CMK (cell line): ENCODE data around the gene DLG2.

Source experiments
- DNase-seq: peaks from one replicate; pipeline ENCODE4 v3.0.0-alpha.2; 2010; ENCODE audit warnings: low read depth

DLG2 gene

GRCh38 chr11:84558085-84558905, 1068.8 kb downstream of the DLG2 start:
- DNase-seq = peak; percentile 8

GRCh38 chr11:84552791-84553190, 1074.4 kb downstream of the DLG2 start:
- no peak for DNase-seq

DNA sequence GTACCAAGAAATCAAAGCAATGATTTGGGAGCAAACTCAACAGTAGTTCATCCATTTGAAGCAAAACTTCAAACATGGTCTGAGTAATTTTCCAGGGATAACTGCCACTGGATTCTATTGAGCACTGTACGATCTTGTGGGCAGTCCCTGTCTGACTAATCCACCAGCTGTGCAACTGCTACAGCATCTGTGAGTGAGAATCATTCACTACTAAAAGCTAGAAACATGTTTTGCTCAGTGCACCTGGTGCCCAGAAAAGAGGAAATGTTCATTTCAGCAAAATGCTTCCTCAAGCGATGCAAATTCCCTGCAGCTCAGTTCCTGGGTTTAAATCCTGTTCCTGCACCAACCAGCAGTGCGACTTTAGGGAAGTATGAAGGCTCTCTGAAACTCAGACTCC, 1077.9 kb downstream of the DLG2 start:
- DNase-seq = no peak

- DNase-seq = no peak
Measured at GRCh38 chr11:84544566-84544965, 1082.6 kb downstream of the DLG2 start.

DNA sequence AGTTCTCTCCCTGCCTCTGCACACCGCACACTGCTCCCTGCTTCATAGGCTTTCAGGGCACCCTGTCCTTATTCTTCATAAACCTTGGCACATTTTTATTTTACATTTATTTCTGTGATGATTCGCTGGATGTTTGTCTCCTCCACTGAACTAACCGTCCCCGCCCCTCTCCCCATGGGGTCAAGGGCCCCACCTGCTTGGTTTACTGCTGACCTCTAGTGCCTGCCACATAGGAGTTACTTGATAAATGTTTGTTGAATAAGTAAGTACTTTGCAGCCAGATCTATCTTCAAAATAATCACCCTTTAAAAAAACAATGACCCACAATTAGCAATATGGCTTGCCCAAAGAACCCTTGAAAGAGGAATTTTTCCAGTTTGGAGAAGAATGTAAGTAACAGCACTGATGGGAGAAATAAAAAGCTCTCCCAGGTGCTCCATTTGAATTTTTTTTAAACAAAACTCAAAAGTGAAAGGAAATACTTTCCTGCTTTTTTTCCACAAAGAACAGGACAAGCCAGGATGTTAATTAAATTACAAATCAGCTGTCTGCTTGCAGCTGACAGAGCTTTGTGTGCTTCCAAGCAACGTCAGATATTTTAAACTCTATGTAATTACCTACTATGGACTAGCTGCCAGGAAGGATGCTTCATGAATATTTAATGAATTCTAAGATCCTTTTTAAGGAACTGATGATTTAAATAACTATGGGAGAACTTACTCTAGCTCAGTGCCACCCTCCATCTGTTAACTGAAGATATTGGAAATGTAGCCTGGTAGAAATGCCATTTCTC, 1083.6 kb downstream of the DLG2 start:
- DNase-seq = no peak

DNA sequence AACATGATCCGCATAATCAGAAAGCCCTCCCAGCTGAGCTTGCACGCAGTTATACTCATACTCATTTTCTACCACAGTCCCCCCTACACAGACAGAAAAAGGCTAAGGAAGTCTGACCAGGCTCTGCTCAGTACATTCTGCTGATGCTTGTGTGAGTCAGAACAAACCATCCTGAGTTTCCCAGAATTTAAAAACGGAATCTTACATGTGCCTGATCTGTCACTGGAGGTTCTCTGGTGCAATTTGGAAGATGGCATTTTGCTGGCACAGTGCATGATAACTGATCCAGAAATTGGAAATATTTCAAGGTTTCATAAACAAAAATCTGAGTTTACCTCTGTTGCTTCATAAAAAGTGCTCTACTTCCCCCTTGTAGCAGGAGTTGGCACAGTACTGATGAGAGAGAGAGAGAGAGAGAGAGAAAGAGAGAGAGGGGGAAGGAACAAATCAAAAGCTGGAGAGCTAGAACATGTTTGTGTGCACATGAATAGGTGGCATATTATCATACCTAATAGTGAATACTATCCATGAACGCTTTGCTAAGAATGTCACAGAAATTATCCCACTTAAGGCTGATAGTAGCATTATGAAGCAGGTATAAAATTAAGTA, 1085.3 kb downstream of the DLG2 start:
- DNase-seq = no peak

GRCh38 chr11:84536456-84536855, 1090.7 kb downstream of the DLG2 start:
- DNase-seq = no peak

GRCh38 chr11:84532364-84532763, 1094.8 kb downstream of the DLG2 start:
- no peak for DNase-seq

DNA sequence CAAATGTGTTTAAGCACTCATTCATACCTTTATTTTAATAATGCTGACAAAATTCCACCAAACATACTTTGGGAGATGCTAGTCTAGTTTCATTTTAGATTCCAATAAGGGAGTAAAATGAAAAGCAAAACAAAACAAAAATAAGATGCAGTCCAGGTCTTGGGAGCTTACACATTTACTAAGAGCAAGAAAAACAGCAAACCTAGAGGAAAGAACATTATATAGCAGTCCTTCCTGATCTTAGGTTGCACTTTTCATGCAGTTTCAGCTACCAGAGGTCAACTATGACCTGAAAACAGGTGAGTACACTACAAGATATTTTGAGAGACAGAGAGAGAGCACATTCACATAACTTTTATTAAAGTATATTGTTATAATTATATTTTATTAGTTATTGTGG, 1100.9 kb downstream of the DLG2 start:
- DNase-seq = no peak

GRCh38 chr11:84524422-84525051, 1102.6 kb downstream of the DLG2 start:
- no peak for DNase-seq

- no peak for DNase-seq
Measured at GRCh38 chr11:84522331-84522730, 1104.8 kb downstream of the DLG2 start.

DNA sequence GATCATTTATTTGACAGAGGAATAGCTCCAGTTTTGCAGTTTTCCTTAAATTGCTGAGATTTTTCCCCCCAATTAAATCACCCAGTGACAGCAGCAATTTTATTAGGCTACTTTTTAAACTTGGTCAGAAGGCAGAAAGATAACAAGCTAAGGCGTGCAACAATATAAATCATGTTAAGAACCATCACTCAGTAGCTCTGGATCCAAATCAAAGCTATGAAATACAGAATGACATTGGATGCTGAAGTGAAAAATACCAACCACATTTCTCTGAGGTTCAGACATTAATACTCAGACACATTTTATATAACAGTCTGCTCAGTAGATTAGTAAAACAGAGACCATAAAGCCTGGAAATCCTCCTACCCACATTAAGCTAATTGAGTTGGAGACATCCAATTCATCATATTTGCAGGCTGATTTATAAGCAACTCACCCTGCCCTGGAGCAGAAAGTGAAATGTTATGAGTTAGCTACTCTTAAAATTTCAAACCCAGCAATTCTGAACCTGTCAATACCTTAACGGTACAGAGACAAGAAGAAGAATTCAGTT, 1108.4 kb downstream of the DLG2 start:
- no peak for DNase-seq

DNA sequence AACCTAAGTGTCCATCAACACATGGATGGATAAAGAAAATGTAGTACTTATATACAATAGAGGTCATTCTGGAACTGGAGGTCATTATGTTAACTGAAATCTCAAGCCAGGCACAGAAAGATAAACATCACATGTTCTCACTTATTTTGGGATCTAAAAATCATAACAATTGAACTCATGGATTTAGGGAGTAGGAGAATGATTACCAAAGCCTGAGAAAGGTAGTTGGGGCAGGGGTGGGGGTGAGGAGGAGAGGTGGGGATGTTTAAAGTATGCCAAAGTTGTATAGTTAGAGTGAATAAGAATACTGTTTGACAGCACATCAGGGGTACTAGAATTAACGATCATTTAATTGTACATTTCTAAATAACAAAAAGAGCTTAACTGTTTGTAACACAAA, 1112.7 kb downstream of the DLG2 start:
- DNase-seq = no peak

GRCh38 chr11:84503503-84503902, 1123.6 kb downstream of the DLG2 start:
- no peak for DNase-seq

DNA sequence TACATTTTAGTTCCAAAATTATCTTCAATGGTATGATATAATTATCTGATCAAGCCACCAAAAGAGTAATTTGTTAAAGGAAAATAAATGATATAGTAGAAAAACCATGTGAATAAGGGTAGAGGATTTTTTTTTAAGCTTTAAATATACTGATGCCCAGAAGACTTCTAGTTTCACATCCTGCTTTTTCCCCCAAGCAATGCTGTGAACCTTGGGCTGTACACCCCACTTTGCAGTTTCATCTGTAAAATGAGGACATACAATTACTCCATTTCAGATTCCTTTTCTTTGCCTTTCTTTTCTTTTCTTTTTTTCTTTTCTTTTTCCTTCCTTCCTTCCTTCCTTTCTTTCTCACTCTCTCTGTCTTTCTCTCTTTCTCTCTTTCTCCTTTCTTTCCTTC, 1125.4 kb downstream of the DLG2 start:
- no peak for DNase-seq

DNA sequence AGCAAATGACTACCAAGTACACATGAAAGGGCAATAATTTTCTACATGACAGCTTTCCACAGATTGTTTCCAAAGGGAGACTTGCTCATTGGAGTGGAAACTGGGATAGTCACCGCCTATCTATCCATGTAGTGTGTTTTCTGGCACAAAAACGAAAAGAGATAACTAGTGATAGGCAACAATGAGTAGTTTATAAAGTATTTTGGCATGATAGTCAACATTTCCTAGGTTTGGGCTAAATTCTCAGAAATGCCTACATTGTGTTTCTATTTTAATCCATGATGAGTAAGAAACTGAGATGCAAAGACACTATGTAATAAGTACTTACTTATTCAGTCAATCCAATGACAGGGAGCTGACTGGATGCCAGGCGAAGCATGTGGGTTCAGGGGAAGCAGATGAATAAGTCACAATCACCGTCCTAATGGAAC, 1129.1 kb downstream of the DLG2 start:
- DNase-seq = no peak

- DNase-seq = no peak
Measured at GRCh38 chr11:84497181-84497580, 1130.0 kb downstream of the DLG2 start.

DNA sequence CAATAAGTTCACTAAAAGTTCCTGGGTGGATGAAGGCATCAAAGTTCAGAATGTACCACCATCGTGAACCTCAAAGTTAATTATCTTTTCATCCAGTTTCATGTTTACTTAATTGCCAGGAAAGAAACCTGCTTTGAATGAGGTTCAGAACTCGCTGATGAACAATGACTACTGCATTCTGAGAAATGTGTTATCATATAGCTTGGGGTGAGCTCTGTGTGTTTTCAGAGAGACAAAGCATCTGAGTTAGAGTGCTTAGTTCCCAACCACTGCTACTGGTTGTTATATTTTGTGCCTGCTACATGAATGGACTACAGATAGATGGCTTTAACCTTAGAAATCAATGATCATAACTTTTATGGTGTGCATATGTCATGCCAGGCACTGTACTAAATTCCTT, 1131.0 kb downstream of the DLG2 start:
- DNase-seq = no peak

GRCh38 chr11:84480131-84480530, 1147.0 kb downstream of the DLG2 start:
- DNase-seq = no peak

DNA sequence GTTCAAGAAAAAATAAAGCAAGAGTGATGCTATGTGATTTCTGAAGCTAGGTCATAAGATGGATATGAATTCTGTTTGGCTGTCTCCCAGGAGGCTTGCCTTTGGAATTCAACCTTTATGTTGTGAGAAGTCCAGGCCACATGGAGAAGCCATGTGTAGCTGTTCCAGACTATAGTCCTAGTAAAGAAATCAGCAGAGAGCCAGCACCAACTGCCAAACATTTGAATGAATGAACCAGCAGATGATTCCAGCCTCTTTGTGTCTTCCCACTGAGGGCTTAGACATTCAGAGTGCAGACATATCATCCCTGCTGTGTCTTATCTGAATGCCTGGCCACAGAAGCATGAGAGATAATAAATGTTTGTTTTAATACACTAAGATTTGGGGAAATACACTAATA, 1150.6 kb downstream of the DLG2 start:
- DNase-seq = no peak

GRCh38 chr11:84471501-84471900, 1155.6 kb downstream of the DLG2 start:
- no peak for DNase-seq

GRCh38 chr11:84468235-84468634, 1158.9 kb downstream of the DLG2 start:
- no peak for DNase-seq
